ENCODE data around the gene NGFR. TPM values are rescaled to one million over a fixed set of nuclear protein-coding genes. Genes with fewer than 3 reads are reported as not detected.

NGFR gene
- total RNA-seq, 4 donors from 2014 or later, result 6.5 to 44.6 (median 33.7) TPM

- ATAC-seq (ENCODE audit: low FRiP score) (no peak), DNase-seq (ENCODE audit: low spot score) (no peak)
- TF ChIP-seq CTCF (IDR thresholded peaks at IDR 0.05), result no peak
These were observed 60.6 kb downstream of the NGFR start for GRCh38 chr17:49555495-49556222.

GRCh38 chr17:49556223-49556943, 61.3 kb downstream of the NGFR start:
- peak; percentile 61 for DNase-seq (ENCODE audit: low spot score)
- TF ChIP-seq CTCF (IDR thresholded peaks at IDR 0.05), result peak in 2 of 3 donors; percentile 25 to 90
- ATAC-seq (ENCODE audit: low FRiP score), result peak; percentile 71

- DNase-seq (ENCODE audit: low spot score) (no peak), ATAC-seq (ENCODE audit: low FRiP score) (no peak)
- no peak for TF ChIP-seq CTCF (IDR thresholded peaks at IDR 0.05)
These were observed 62.4 kb downstream of the NGFR start for GRCh38 chr17:49557312-49558024.

Small RNAs within 50 kb of the gene (small RNA-seq; reads per million reads assigned to genes)
- not detected for gene MIR6165

Other genes starting within 250 kb of the NGFR start
- gene ZNF652, start 133.0 kb upstream of the NGFR start, total RNA-seq, result 10 to 100 TPM; 22.9 to 50.0 (median 31.0) TPM
- 100 to 1,000 TPM in 2 of 4 donors, 10 to 100 TPM in 2; 86.9 to 139 (median 111) TPM for gene PHB1, start 80.4 kb upstream of the NGFR start, total RNA-seq
- 1 to 10 TPM; 2.9 to 7.4 (median 5.8) TPM for gene NXPH3, start 80.6 kb downstream of the NGFR start, total RNA-seq
- gene SPOP, start 182.8 kb downstream of the NGFR start, total RNA-seq, result 10 to 100 TPM; 33.7 to 73.5 (median 50.4) TPM
- 10 to 100 TPM; 30.6 to 47.8 (median 43.3) TPM for gene SLC35B1, start 212.7 kb downstream of the NGFR start, total RNA-seq

Data from omental fat pad (tissue), 4 donors.